Lower lobe of right lung (tissue), 2 donors: ENCODE measurements around the gene FAM151B. TPM values are rescaled to one million over a fixed set of nuclear protein-coding genes. Genes with fewer than 3 reads are reported as not detected.
"Not testable (repeated sequence)": the region's sequence is repeated elsewhere in the genome, so short reads cannot be mapped to it uniquely, and the experiment has no call there.

Experiments used
- ATAC-seq, 2 donors: fragments of 200-7000 bp; cut with Tn5 transposase; one replicate each; pipeline ENCODE4 v1.9.1; 2020 to 2022; ENCODE audit warnings: mild to moderate bottlenecking in 2 of 2, moderate library complexity in 2 of 2
- DNase-seq: peaks from one replicate; pipeline ENCODE4 v3.0.0-alpha.2; 2020
- H3K27ac ChIP-seq: fragments of 200-600 bp; one replicate; pipeline ENCODE4 v1.8.0; 2022
- H3K27me3 ChIP-seq: fragments of 200-600 bp; one replicate; pipeline ENCODE4 v1.8.0; 2022; ENCODE audit warnings: low read depth
- H3K36me3 ChIP-seq: fragments of 200-600 bp; one replicate; pipeline ENCODE4 v1.8.0; 2022; ENCODE audit warnings: mild to moderate bottlenecking
- H3K4me1 ChIP-seq: fragments of 200-600 bp; one replicate; pipeline ENCODE4 v1.8.0; 2022
- H3K4me3 ChIP-seq: fragments of 200-600 bp; one replicate; pipeline ENCODE4 v1.8.0; 2022; ENCODE audit warnings: mild to moderate bottlenecking
- H3K9me3 ChIP-seq: fragments of 200-600 bp; one replicate; pipeline ENCODE4 v1.8.0; 2022
- intact Hi-C: fragments of 100-400 bp; cut with DNase I; formaldehyde crosslinking; loops from one replicate; pipeline ENCODE4 v1.11.0; 2022
- total RNA-seq: library from RNA; stranded (reverse); fragmentation: NEBNext Ultra II Directional; extraction: Animal tissue kit (Norgen Biotek cat#: 25700); gene quantifications from one replicate; pipeline ENCODE4 v1.2.1, GENCODE V29; 2021
- TF ChIP-seq, protein P1 (sequence below): fragments of 200-600 bp; IDR thresholded peaks from one replicate; pipeline ENCODE4 v1.8.0; 2022; ENCODE audit warnings: antibody characterized with exemption, mild to moderate bottlenecking
- donor health status: DM: no; HTN: yes; CAD: no; lungs with severe emphysema.

FAM151B gene
- total RNA-seq, 1 donor from 2014 or later, result 4.1 TPM

DNA sequence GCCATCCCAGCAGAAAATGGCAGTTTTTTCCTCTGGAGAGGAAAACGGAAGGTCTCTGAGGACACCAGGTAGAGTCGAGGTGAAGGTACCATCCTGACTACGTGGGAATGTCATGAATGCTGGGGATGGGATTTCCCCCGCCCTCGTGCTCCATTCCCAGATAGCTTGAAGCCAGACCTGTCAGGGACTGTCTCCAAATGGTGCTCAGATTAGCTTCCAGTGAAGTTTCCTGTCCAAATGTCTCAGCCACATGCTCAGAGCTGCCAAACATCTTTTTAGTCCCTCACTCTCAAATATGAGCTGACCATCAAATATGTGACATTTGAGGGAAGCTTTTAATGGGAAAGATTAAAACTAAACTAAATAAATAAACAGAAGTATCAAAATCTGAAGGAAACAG lies 89.8 kb downstream of the FAM151B start:
- Histone ChIP-seq H3K4me3 (no peak overlapping the region), H3K36me3 (no peaks in the 10 kb centered on the region), H3K9me3 (no peaks in the 10 kb centered on the region), H3K4me1 (no peaks in the 10 kb centered on the region), H3K27me3 (no peaks in the 10 kb centered on the region), H3K27ac (no peak overlapping the region)
- TF ChIP-seq, protein P1, sequence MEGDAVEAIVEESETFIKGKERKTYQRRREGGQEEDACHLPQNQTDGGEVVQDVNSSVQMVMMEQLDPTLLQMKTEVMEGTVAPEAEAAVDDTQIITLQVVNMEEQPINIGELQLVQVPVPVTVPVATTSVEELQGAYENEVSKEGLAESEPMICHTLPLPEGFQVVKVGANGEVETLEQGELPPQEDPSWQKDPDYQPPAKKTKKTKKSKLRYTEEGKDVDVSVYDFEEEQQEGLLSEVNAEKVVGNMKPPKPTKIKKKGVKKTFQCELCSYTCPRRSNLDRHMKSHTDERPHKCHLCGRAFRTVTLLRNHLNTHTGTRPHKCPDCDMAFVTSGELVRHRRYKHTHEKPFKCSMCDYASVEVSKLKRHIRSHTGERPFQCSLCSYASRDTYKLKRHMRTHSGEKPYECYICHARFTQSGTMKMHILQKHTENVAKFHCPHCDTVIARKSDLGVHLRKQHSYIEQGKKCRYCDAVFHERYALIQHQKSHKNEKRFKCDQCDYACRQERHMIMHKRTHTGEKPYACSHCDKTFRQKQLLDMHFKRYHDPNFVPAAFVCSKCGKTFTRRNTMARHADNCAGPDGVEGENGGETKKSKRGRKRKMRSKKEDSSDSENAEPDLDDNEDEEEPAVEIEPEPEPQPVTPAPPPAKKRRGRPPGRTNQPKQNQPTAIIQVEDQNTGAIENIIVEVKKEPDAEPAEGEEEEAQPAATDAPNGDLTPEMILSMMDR, result no peak
- ATAC-seq (no peak), DNase-seq (no peak)
- intact Hi-C loops, result no loop called here

DNA sequence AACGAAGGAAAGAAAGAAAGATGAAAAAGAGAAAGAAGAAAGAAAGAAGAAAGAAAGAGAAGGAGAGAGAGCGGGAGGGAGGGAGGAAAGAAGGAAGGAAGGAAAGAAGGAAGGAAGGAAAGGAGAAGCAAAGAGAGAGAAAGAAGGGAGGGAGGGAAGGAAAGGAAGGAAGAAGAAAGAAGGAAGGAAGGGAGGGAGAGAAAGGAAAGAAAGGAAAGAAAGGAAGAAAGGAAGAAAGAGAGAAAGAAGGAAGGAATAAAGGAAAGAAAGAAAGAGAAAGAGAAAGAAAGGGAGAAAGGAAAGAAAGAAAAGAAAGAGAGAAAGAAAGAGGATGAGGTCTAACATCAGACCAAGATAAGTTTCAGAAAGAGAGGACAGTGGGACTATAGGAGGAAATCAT lies 91.2 kb downstream of the FAM151B start:
- intact Hi-C loops, result no loop called here
- TF ChIP-seq, protein P1, result no peak
- Histone ChIP-seq H3K9me3 (no peaks in the 10 kb centered on the region), H3K4me1 (no peaks in the 10 kb centered on the region), H3K36me3 (no peaks in the 10 kb centered on the region), H3K27me3 (no peaks in the 10 kb centered on the region), H3K4me3 (no peak overlapping the region), H3K27ac (no peak overlapping the region)
- no peak for ATAC-seq
- DNase-seq, result no peak

DNA sequence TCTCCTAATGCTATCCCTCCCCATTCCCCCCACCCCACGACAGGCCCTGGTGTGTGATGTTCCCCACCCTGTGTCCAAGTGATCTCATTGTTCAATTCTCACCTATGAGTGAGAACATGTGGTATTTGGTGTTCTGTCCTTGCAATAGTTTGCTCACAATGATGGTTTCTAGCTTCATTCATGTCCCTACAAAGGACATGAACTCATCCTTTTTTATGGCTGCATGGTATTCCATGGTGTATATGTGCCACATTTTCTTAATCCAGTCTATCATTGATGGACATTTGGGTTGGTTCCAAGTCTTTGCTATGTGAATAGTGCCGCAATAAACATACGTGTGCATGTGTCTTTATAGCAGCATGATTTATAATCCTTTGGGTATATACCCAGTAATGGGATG lies 92.4 kb downstream of the FAM151B start:
- ATAC-seq, H3K36me3 ChIP-seq, intact Hi-C loops, H3K9me3 ChIP-seq, DNase-seq, H3K4me1 ChIP-seq, H3K27me3 ChIP-seq, H3K4me3 ChIP-seq, H3K27ac ChIP-seq: not testable (repeated sequence)

DNA sequence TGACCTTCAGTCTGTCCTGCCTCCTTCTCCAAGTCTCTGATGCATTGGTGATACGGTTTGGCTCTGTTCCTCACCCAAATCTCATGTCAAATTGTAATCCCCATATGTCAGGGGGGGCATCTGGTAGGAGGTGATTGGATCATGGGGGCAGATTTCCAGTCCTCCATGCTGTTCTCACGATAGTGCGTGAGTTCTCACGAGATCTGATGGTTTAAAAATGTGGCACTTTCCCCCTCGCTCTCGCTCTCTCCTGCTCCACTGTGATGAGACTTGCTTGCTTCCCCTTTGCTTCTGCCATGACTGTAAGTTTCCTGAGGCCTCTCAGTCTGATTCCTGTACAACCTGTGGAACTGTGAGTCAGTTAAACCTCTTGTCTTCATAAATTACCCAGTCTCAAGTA lies 96.9 kb downstream of the FAM151B start:
- Histone ChIP-seq H3K4me1 (no peaks in the 10 kb centered on the region), H3K4me3 (no peak overlapping the region), H3K27ac (no peak overlapping the region), H3K27me3 (no peaks in the 10 kb centered on the region), H3K36me3 (no peaks in the 10 kb centered on the region), H3K9me3 (no peaks in the 10 kb centered on the region)
- intact Hi-C loops, result no loop called here
- ATAC-seq (no peak), DNase-seq (no peak)
- TF ChIP-seq, protein P1, result no peak

DNA sequence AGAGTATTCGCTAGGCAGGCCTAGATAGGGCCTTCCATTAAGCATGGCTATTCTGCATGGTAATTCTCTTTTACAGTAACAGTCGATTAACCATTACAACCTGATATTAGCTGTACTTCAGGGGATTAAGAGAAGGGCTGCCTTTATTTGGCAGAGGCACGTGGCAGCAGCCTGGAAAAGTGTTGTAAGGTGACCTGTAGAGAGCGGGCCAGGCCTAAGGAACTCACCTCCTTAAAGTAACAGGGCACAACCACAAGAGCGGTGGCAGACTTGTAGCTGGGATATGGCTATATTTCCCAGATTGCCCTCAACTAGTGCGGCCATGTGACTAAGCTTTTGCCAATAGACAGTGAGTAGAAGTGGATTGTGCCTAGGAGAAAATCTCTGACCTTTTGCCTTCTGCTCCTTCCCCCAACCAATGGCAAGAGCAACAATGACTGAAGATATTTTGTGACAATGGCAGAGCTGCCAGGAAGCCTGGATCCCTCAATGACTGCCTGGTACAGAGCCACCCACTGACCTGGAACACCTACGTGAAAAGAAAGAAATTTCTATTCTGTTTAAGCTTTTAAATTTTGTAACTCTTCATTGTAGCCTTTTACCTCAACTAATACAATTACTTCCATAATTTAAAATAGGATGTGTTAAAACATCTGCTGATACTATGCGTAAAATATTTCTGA lies 101.1 kb downstream of the FAM151B start:
- H3K36me3 ChIP-seq, result no peaks in the 10 kb centered on the region
- H3K4me1 ChIP-seq, result no peaks in the 10 kb centered on the region
- no peak for DNase-seq
- no peak overlapping the region for H3K27ac ChIP-seq
- H3K4me3 ChIP-seq, result no peak overlapping the region
- intact Hi-C loops, result no loop called here
- TF ChIP-seq, protein P1, result no peak
- peak in 1 of 2 donors; percentile 37 for ATAC-seq
- no peaks in the 10 kb centered on the region for H3K9me3 ChIP-seq
- no peaks in the 10 kb centered on the region for H3K27me3 ChIP-seq

DNA sequence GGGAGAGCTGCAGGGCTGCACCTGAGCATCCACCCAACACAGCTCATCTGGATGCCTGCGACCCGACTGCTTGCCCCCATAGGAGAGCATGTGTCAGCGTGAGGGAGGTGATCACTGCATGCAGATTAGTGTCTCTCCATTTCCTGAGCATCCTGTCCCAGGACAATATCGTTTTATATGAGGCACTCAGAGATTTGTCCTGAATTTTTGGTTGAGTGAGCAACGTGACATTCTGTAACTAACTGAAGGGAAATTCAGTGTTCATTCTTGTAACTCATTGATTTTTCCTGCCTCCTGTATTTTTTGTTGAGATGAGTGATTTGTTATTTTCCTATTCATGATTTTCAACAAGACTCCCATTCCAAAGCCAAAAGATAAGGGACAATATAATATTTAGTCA lies 102.9 kb downstream of the FAM151B start:
- TF ChIP-seq, protein P1, result no peak
- DNase-seq (no peak), ATAC-seq (peak in 1 of 2 donors; percentile 29)
- Histone ChIP-seq H3K4me3 (no peak overlapping the region), H3K4me1 (no peaks in the 10 kb centered on the region), H3K27me3 (no peaks in the 10 kb centered on the region), H3K36me3 (no peaks in the 10 kb centered on the region), H3K27ac (no peak overlapping the region), H3K9me3 (no peaks in the 10 kb centered on the region)
- intact Hi-C loops, result no loop called here
